ENCODE results near the gene ADCK2. TPM values are rescaled to one million over a fixed set of nuclear protein-coding genes. Genes with fewer than 3 reads are reported as not detected.

Gene ADCK2
- total and polyA plus RNA-seq, 2 donors (not counting 3 experiments of a cell fraction or from before 2014, with no cell fraction given) = 10.3 to 13.3 TPM

DNA sequence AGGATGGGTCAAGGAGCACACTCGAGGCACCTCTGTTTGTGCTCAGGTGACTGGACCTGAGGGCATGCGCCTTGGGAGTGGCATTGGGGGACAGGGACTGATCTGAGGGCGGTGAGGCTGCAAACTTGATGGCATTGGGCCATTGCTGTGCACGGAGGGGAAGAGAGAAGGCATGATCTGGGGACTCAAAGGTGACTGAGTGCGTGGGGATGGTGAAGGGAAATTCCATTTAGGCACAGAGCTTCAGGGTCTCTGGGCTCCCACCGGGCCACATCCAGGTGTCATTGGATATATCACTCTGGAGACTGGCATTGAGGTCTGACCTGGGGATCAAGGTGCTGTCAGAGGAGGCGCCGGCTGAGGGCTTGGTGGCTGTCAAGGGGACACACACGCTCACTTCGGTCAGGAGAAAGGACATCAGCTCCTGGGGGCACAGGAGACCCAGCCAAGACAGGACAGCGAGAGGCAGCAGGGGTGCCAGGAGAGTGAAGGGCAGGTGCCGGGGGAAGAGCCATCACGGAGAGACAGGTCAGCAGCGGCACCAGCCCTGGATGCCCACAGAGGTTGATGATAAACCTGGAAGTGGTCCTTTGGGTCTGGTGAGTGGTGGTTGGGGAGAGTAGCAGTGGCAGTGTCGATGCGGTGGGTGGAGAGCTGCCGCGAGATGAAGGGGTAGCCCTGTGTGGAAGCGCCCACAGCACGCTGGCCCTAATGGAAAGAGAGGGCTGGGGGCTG is 5.5 kb downstream of the ADCK2 start:
- peaks cover 4% of the 10 kb centered on the region for H3K4me1 ChIP-seq (ENCODE audit: control insufficient read depth, extremely low read depth, insufficient read depth, low read length)
- H3K36me3 ChIP-seq (ENCODE audit: control insufficient read depth in 2 of 2, extremely low read depth in 1 of 2, insufficient read depth in 2 of 2, low read length in 2 of 2) = peaks cover 0 to 7% of the 10 kb centered on the region in 2 experiments
- no peak overlapping the region for H2AFZ ChIP-seq (ENCODE audit: low read depth, low read length)
- ChIA-PET CTCF (interaction anchor here (1.0 kb wide), 1 partner anchor 972 kb away, joined by 3 read pairs; no protein-coding TSS in a partner anchor), POLR2A (interaction anchor here (0.5 kb wide), 1 partner anchor 236 kb away, joined by 8 read pairs; no protein-coding TSS in a partner anchor)
- dilution Hi-C loops (cut with MboI; ENCODE audit: extremely low pct_ligation_motif_present, low sequenced_read_pairs) (no loop called here), intact Hi-C loops (cut with micrococcal nuclease) (loop anchor here (5.0 to 10.0 kb wide), 2 partner anchors 244 to 977 kb away; partner anchors contain the start of gene BRAF)
- TF ChIP-seq FOS (IDR thresholded peaks at IDR 0.05; ENCODE audit: borderline replicate concordance, insufficient read depth, low read length) (no peak), POLR2AphosphoS5 (IDR thresholded peaks at IDR 0.05; ENCODE audit: insufficient read depth, low read depth, low read length) (no peak), GATA2 (IDR thresholded peaks at IDR 0.05; ENCODE audit: insufficient read depth, insufficient read length, low read depth, low read length) (no peak), POLR2A (IDR thresholded peaks at IDR 0.05; ENCODE audit: low read depth, low read length) (no peak)
- no peaks in the 10 kb centered on the region for H3K9me3 ChIP-seq (replicated peaks; ENCODE audit: control insufficient read depth, insufficient read depth, low read length)
- no peak overlapping the region for H3K4me2 ChIP-seq (ENCODE audit: insufficient read depth, low read length)
- no peak for FAIRE-seq
- H3K9ac ChIP-seq (replicated peaks; ENCODE audit: extremely low read depth, insufficient read depth, low read length) = no peak overlapping the region
- no peak for DNase-seq (ENCODE audit: low read depth, low spot score)
- no peak overlapping the region for H3K27ac ChIP-seq (ENCODE audit: insufficient read depth, low read depth, low read length)
- no peaks in the 10 kb centered on the region for H3K27me3 ChIP-seq (ENCODE audit: control insufficient read depth in 2 of 2, insufficient read depth in 2 of 2, low read length in 2 of 2)
- BruUV-seq (replicated peaks) = no TSS peak
- H4K20me1 ChIP-seq (replicated peaks; ENCODE audit: control insufficient read depth, extremely low read depth, insufficient read depth, low read length) = no peaks in the 10 kb centered on the region
- no peak overlapping the region for H3K4me3 ChIP-seq (replicated peaks in 1 of 3; ENCODE audit: insufficient read depth in 1 of 3, low read depth in 1 of 3, low read length in 3 of 3)
- H3K9me1 ChIP-seq (replicated peaks; ENCODE audit: control insufficient read depth, extremely low read depth, insufficient read depth, low read length) = no peaks in the 10 kb centered on the region
- no peaks in the 10 kb centered on the region for H3K79me2 ChIP-seq (ENCODE audit: control insufficient read depth, insufficient read depth, low read length)

GRCh38 chr7:140678816-140679130 is 6.0 kb downstream of the ADCK2 start:
- FAIRE-seq (no peak), DNase-seq (ENCODE audit: low read depth, low spot score) (no peak)
- Histone ChIP-seq H2AFZ (ENCODE audit: low read depth, low read length) (no peak overlapping the region), H4K20me1 (replicated peaks; ENCODE audit: control insufficient read depth, extremely low read depth, insufficient read depth, low read length) (no peaks in the 10 kb centered on the region), H3K36me3 (ENCODE audit: control insufficient read depth in 2 of 2, extremely low read depth in 1 of 2, insufficient read depth in 2 of 2, low read length in 2 of 2) (peaks cover 0 to 7% of the 10 kb centered on the region in 2 experiments), H3K9ac (replicated peaks; ENCODE audit: extremely low read depth, insufficient read depth, low read length) (no peak overlapping the region), H3K9me3 (replicated peaks; ENCODE audit: control insufficient read depth, insufficient read depth, low read length) (no peaks in the 10 kb centered on the region), H3K27ac (ENCODE audit: insufficient read depth, low read depth, low read length) (no peak overlapping the region), H3K79me2 (ENCODE audit: control insufficient read depth, insufficient read depth, low read length) (no peaks in the 10 kb centered on the region), H3K4me2 (ENCODE audit: insufficient read depth, low read length) (no peak overlapping the region), H3K27me3 (ENCODE audit: control insufficient read depth in 2 of 2, insufficient read depth in 2 of 2, low read length in 2 of 2) (no peaks in the 10 kb centered on the region), H3K4me1 (ENCODE audit: control insufficient read depth, extremely low read depth, insufficient read depth, low read length) (peaks cover 4% of the 10 kb centered on the region), H3K9me1 (replicated peaks; ENCODE audit: control insufficient read depth, extremely low read depth, insufficient read depth, low read length) (no peaks in the 10 kb centered on the region), H3K4me3 (replicated peaks in 1 of 3; ENCODE audit: insufficient read depth in 1 of 3, low read depth in 1 of 3, low read length in 3 of 3) (no peak overlapping the region)
- no TSS peak for BruUV-seq (replicated peaks)
- dilution Hi-C loops (cut with MboI; ENCODE audit: extremely low pct_ligation_motif_present, low sequenced_read_pairs) (no loop called here), intact Hi-C loops (cut with micrococcal nuclease) (loop anchor here (5.0 to 10.0 kb wide), 2 partner anchors 244 to 976 kb away; partner anchors contain the start of gene BRAF)
- ChIA-PET CTCF (interaction anchor here (1.0 to 1.1 kb wide), 2 partner anchors 132 to 971 kb away, joined by 3 read pairs; no protein-coding TSS in a partner anchor), POLR2A (interaction anchor here (0.5 kb wide), 1 partner anchor 236 kb away, joined by 8 read pairs; no protein-coding TSS in a partner anchor)
- TF ChIP-seq, protein P1, sequence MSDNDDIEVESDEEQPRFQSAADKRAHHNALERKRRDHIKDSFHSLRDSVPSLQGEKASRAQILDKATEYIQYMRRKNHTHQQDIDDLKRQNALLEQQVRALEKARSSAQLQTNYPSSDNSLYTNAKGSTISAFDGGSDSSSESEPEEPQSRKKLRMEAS (IDR thresholded peaks at IDR 0.05; ENCODE audit: insufficient read depth, insufficient read length) = no peak
- no peak for TF ChIP-seq FOS (IDR thresholded peaks at IDR 0.05; ENCODE audit: borderline replicate concordance, insufficient read depth, low read length)
